ENCODE results near the gene ATP8B1. TPM values are rescaled to one million over a fixed set of nuclear protein-coding genes. Genes with fewer than 3 reads are reported as not detected.
"Not testable (repeated sequence)": the region's sequence is repeated elsewhere in the genome, so short reads cannot be mapped to it uniquely, and the experiment has no call there.

ATP8B1 gene
- total RNA-seq: 10 to 100 TPM; 27.7 to 47.3 TPM
- long read RNA-seq, donor 1, partial matches to known transcripts: 10 of 26 reads
- long read RNA-seq, donor 1, other reads (novel, unspliced or antisense): 16 of 26 reads
- long read RNA-seq, donor 2, partial matches to known transcripts: 5 of 16 reads
- long read RNA-seq, donor 2, other reads (novel, unspliced or antisense): 11 of 16 reads

DNA sequence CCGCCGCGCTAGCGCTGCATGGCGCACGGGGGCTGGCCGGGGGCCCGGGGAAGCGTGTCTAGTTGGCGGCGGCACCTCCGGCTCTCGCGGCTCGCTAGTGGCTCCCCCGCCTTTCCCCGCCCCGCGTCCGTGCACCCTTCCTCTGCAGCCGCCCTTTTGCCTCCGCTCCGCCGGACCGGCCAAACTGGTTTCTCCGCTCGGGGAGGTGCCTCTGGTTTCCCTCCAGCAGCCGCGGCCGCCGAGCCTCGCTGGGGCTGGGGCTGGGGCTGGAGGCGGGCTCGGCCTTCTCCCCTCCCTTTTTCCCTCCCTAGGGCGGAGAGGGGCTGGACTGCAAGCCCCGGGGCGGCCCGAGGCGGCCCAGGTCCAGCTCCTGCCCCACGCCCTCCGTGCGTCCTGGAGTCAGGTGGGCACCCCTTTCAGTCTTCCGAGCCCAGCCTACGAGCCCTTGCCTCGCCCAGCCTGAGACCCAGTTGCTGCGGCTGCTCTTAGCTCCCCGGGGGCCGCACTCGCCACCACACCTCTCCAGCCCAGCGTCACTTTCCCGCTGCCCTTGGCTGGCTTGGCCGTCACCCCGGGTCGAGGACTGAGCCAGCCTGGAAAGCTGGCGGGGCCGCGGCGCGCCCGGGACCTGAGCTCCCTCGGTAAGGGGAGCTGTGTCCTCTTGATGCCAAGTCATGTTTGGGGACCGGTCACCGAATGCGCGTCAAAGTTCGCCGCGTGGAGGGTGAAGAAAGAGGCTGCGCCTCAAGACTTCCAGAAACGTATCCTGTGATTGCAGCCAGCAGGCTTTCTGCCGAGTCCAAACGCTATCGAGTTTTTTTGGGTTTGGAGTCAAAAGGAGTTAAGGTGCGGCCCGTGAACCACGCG lies at the start of gene ATP8B1:
Gene ATP8B1, minus strand, starts transcription at position 213 of the 867 bp plus-strand sequence. CDS start 71,508 bp downstream, outside the sequence.
- peak; percentile 93 for DNase-seq (ENCODE audit: low spot score)
- intact Hi-C loops (cut with DNase I): loop anchor here in 1 of 2 donors (10.0 kb wide), 1 partner anchor 119 kb away; no protein-coding TSS in a partner anchor

DNA sequence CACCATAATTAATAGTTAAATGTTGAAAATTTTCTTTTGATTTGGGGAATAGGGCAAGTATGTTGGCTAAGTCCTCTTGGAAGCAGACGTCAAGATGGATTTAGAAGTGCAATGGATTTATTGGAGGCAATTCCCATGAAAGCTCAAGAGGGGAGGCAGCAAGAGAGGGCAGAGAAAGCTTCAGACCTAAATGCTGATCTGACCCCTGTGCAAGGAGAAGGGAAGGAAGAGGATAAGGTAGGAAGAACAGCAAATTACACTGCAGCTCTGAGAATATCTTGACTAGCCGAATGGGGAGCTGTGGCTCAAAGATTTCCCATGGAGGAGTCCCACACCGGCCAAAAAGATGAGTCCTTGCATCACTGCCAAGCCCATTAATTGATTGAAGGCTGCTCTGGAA lies 46.9 kb upstream of the ATP8B1 start:
- intact Hi-C loops (cut with DNase I): no loop called here
- DNase-seq (ENCODE audit: low spot score): no peak

DNA sequence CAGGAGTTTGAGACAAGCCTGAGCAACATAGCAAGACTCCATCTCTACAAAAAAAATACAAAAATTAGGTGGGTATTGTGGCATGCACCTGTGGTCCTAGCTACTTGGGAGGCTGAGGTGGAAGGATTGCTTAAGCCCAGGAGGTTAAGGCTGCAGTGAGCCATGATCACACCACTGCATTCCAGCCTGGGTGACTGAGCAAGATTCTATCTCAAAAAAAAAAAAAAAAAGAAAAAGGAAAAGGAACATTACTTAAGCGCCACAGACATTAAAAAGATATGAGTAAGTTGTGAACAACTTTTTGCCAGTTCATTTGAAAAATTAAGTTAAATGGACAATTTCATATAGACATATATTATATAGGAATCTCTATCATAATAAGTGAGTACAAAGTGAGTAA lies 45.3 kb upstream of the ATP8B1 start:
- intact Hi-C loops (cut with DNase I); DNase-seq (ENCODE audit: low spot score): not testable (repeated sequence)

DNA sequence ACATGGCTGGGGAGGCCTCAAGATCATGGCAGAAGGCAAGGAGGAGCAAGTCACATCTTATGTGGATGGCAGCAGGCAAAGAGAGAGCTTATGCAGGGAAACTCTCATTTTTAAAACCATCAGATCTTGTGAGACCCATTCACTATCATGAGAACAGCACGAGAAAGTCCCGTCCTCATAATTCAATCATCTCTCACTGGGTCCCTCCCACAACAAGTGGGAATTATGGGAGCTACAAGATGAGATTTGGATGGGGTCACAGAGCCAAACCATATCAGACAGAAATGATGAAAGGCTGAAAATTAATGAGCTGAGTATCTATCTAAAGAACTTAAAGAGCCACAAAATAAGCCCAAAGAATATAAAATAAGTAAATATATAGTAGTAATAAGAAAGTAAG lies 44.3 kb upstream of the ATP8B1 start:
- intact Hi-C loops (cut with DNase I); DNase-seq (ENCODE audit: low spot score): not testable (repeated sequence)

DNA sequence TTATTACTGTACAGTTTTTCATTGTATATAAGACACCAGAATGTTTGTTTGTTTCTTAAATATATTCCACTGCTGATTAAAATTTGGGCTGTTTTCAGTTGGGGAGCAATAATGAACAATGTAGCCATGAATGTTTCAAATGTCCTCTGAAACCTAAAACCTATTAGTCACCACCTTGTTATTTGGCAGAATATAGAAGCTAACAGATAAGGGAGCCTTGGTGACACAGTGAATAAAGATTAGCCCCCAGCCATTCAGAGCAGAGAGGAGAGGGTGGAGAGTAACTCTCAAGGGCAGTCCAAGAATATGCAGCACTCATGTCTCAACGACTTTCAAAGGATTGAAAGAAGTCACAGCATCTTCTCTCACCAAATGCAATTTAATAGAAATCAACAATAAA lies 43.1 kb upstream of the ATP8B1 start:
- no peak for DNase-seq (ENCODE audit: low spot score)
- intact Hi-C loops (cut with DNase I): no loop called here

DNA sequence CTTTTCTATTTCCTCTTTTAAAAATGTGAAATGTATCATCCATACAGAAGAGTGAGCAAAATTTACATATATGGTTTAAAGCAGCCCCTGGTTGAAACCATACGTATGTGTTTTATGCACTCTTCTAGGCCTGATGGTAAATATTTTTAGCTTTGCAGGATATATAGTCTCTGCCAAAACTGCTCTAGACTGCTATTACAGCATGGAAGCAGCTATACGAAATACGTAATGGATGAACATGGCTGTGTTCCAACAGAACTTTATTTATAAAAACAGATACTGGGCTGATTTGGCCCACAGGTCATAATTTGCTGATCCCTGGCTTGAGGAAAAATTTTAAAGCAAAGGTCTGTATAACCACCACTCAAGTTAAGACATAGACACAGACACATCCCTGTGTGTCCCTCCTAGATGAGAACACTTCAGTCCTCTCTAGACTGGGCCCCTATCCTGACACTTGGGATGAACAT lies 42.5 kb upstream of the ATP8B1 start:
- intact Hi-C loops (cut with DNase I): no loop called here
- DNase-seq (ENCODE audit: low spot score): no peak

DNA sequence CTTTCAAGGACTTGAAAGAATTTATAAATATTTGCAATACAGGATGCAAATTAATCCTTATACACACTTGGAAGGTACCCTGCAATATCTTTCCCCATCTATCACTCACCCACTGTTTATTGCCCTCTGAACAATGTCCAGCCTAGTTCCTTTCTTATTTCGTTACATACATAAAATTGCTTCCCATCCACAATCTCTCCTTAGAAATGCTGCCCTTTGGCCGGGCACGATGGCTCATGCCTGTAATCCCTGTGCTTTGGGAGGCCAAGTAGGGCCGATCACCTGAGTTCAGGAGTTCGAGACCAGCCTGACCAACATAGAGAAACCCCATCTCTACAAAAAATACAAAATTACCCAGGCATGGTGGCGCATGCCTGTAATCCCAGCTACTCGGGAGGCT lies 41.2 kb upstream of the ATP8B1 start:
- intact Hi-C loops (cut with DNase I): no loop called here
- no peak for DNase-seq (ENCODE audit: low spot score)

DNA sequence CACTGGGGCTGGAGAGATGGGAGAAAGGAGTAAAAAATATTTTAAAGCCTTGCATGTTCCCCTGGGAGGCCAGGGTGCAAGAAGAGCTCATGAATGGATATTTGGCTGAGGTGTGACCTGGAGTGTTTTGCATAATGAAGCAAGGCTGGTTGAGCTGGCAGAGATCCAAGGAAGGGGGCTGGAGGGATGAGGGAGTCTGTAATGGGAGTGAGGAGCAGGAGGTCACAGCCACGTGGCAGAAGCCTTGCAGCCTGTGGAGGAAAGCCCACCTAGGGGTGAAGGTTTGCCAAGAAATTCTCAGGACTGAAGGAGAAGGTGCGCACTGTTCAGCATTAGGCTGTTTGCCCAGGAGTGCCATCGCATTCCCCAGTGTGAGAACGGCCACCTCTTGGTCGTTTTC lies 40.3 kb upstream of the ATP8B1 start:
- no peak for DNase-seq (ENCODE audit: low spot score)
- intact Hi-C loops (cut with DNase I): no loop called here

DNA sequence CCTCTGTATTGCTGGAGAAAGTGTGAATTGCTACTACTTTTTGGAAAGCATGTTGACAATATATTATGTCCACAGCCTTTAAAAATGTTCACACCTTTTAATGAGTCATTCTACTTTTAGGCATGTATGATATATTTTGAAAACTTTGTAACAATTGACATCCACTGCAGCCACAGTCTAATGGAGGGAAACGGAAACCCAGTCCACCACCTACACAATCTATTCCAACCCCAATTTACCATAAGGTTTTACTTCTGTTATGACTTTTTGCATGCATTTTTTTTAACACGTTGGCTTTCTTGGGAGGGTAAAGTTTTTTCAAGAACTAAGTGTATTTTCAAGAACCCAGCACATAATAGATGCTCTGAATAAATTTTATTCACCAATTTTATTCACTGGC lies 38.5 kb upstream of the ATP8B1 start:
- no peak for DNase-seq (ENCODE audit: low spot score)
- intact Hi-C loops (cut with DNase I): loop anchor here in 1 of 2 donors (1.0 kb wide), 1 partner anchor 10 kb away; no protein-coding TSS in a partner anchor

DNA sequence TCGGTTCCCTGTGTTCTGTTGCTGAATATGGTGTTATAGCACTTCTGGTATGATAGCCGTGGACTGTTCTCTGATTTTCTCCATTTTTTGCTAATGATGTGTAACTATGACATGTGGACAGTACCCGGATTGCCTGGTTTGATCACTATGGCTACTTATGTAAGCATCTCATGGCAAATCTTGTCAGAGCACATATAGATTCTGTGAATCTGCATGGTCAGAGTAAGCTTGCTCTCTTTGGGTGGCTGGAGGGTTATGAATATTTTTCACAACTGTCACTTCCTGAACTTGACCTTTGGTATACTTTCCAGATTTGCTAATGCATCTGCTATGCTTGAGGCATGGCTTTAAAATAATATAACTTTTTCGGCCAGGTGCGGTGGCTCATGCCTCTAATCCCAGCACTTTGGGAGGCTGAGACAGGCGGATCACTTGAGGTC lies 36.8 kb upstream of the ATP8B1 start:
- intact Hi-C loops (cut with DNase I): no loop called here

DNA sequence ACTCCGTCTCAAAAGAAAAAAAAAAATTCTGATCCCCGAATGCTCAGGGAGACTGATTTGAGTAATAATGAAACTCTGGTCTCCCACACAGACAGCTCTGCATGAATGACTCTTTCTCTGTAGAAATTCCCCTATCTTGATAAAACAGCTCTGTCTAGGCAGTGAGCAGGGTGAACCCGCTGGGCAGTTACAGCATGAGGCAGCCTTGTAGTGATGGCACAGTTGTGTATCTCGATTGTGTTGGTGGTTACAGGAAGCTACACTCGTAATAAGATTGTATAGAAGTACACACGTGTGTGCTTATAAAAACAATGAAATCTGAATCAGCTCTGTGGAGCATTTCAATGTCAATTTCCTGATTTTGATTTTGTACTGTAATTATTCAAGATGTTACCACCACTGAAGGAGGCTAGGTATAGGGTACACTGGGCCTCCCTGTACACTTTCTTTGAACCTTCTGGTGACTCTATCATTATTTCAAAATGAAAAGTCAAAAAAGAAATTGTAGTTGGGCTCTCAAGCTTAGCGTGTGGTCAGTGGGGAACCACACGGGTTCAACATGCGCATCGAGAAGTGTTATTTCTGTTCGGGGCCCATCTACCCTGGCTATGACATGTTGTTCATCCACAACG lies 34.9 kb upstream of the ATP8B1 start:
- DNase-seq (ENCODE audit: low spot score): no peak
- intact Hi-C loops (cut with DNase I): no loop called here

More for the DNA sequence above, 36.8 kb upstream of the ATP8B1 start:
- no peak for DNase-seq (ENCODE audit: low spot score)

DNA sequence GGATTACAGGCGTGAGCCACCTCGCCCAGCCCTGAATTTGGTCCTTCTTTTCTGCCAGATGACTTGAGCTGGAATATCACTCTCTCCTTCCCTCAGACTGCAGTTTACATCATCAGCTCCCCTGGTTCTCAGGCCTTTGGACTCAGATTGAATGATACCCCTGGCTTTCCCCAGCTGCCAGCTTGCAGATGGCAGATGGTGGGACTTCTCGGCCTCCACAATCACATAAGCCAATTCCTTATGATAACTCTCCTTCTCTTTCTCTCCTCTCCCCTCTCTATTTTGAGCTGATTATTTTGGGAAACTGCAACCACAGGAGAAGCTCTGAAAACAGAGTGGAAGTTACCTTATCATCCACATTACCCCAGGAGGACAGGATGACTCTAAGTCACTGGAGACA lies 33.4 kb upstream of the ATP8B1 start:
- intact Hi-C loops (cut with DNase I): no loop called here
- no peak for DNase-seq (ENCODE audit: low spot score)

DNA sequence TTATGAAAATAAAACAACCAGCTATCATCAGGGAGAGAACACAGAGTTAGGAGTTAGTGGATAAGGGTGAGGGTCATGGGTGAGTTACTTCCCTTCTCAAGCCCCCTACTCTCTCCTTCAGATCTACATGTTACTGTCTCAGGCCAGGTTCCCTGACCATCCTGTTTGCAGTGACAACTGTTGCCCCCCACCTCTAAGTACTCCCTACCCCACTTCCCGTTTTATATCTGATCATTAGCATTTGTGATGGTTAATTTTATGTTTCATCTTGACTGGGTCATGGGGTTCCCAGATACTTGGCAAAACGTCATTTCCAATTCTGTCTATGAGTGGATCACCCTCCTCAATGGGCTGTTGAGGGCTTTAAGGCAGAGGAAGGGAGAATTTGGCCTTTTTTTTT lies 32.8 kb upstream of the ATP8B1 start:
- intact Hi-C loops (cut with DNase I): no loop called here
- no peak for DNase-seq (ENCODE audit: low spot score)

DNA sequence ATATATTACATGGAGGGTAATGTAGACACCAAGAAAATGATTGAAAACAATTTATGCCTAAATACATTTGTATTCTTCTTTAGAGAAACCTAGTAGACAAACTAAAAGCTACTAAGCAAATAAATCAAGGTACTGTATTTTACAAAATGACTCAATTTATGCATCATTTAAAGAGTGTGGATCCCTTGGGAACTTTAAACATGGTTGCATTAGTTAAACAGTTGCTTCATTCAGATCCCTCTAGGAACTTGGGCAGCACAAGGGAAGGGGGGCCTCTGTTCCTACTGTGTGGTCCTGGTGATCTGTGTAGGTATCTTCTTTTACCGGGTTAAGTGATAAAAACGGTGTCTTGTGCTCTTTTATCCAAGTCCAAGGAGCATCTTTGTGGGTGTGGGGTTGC lies 31.5 kb upstream of the ATP8B1 start:
- intact Hi-C loops (cut with DNase I): no loop called here
- no peak for DNase-seq (ENCODE audit: low spot score)

DNA sequence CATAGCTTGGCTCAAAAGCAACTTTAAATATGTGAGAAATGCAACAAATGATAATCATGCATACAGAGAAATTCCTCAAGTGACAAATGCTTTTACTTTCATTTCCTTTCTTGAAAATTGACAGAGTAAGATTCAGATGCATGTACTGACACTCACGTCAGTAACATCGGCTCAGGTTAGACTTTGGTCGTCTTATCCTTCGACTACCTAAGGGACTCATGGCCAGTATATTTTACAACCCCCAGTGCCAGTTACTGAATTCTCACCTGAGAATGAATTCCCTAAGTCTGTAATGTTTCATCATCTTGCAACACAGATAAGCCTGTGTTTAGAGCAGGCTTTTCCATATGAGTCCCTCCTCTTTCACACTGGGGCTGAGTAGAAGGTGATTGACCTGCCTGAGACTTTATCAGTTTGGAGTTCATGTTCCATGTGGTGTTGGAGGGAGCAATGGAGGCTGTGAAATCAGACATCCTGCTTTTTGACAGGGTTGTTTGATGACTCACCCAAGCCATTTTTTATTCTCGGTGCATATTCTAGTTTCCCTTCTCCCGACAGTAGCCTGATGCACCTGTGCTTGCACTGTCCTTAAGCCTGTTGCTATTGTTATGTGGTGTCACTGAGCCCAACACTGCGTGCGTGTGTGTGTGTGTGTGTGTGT lies 30.5 kb upstream of the ATP8B1 start:
- intact Hi-C loops (cut with DNase I): no loop called here
- DNase-seq (ENCODE audit: low spot score): no peak

DNA sequence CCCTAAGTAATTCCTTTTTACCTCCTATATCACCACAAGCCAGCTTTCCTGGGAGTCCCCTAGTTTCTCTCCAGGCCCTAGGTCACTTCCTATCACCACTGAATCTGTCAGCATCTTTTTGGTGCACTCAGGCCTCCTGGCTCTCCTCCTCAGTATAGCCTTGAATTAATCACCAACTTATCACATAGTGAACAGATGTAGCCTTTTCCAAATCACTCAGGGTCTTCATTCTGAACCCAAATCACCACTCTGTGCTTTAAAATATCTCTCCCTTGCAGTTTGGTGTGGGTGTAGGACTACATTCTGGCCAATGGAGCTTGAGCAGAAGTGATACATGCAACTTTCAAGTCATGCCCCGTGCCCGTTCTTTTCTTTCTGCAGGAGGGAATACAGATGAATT lies 29.6 kb upstream of the ATP8B1 start:
- intact Hi-C loops (cut with DNase I): no loop called here
- DNase-seq (ENCODE audit: low spot score): no peak

DNA sequence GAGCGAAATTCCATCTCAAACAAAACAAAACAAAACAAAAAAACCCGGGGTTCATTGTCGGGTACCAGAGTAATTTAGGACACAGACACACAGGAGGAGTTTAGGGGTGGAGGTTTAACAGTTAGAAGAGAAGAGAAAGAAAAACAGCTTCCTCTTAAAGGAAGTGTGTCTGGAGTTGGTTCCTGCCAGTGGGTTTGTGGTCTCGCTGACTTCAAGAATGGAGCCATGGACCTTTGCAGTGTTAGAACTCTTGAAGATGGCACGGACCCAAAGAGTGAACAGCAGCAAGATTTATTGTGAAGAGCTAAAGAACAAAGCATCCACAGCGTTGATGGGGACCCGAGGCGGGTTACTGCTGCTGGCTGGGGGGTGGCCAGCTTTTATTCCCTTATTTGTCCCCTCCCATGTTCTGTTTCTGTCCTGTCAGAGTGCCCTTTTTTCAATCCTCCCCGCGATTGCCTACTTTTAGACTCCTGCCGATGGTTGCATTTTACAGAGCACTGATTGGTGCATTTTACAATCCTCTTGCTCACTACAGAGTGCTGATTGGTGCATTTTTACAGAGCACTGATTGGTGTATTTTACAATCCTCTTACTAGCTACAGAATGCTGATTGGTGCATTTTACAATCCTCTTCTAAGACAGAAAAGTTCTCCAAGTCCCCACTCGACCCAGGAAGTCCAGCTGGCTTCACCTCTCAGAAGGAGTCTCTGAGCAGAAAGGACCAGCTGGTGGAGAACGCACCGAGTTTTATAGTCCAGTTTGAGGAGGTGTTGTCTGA lies 28.7 kb upstream of the ATP8B1 start:
- DNase-seq (ENCODE audit: low spot score): no peak
- intact Hi-C loops (cut with DNase I): loop anchor here in 1 of 2 donors (1.0 kb wide), 1 partner anchor 10 kb away; no protein-coding TSS in a partner anchor

DNA sequence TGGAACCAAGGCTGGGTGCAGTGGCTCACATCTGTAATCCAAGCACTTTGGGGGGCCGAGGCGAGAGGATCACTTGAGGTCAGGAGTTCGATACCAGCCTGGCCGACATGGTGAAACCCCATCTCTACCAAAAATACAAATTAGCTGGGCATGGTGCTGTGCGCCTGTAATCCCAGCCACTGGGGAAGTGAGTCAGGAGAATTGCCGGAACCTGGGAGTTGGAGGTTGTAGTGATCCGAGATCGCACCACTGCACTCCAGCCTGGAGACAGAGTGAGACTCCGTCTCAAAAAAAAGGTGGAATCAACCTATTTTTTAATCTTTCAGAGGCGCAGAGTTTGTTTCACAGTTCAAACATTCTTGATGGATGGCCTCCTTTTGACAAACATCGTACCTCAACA lies 24.5 kb upstream of the ATP8B1 start:
- intact Hi-C loops (cut with DNase I): no loop called here
- no peak for DNase-seq (ENCODE audit: low spot score)

DNA sequence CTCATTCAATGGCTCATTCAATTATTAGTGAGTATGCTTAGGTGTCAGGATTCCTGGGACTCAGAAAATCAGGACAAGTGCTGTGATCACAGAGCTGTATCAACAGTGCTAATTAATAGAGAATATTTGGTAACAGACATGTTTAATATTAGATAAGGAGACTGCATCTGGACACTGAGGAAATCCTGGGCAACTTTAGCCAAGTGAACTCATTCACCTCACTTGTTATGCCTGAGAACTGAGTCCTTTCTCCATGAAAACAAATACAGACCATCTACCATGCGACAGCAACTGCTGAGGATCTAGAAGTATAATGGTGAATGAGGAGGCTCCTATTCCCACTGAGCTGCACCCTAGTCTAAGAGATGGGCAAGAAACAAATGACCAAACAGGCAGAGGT lies 23.1 kb upstream of the ATP8B1 start:
- DNase-seq (ENCODE audit: low spot score): no peak
- intact Hi-C loops (cut with DNase I): no loop called here
